H9 (cell line): ENCODE measurements around the gene SMCHD1. TPM values are rescaled to one million over a fixed set of nuclear protein-coding genes. Genes with fewer than 3 reads are reported as not detected.

Experiments used
- DNase-seq: peaks from one replicate; pipeline ENCODE4 v3.0.0-alpha.2; 2017
- H2AFZ ChIP-seq: one replicate; pipeline ENCODE4 v1.6.1; 2013; ENCODE audit warnings: mild to moderate bottlenecking, low read length, control low read depth, moderate library complexity
- H2AK5ac ChIP-seq: 2 replicates; pipeline ENCODE4 v1.6.1; 2013; ENCODE audit warnings: low read length, control low read depth, mixed read lengths; ENCODE audit not compliant: insufficient read length
- H2BK120ac ChIP-seq: one replicate; pipeline ENCODE4 v1.6.1; 2013; ENCODE audit warnings: low read depth, mild to moderate bottlenecking, low read length, control low read depth, inconsistent platforms; ENCODE audit not compliant: poor library complexity, severe bottlenecking
- H2BK12ac ChIP-seq: 2 replicates; pipeline ENCODE4 v1.6.1; 2013; ENCODE audit warnings: low read length, control low read depth, mixed read lengths, low read depth; ENCODE audit not compliant: insufficient read length
- H2BK15ac ChIP-seq: 2 replicates; pipeline ENCODE4 v1.6.1; 2013; ENCODE audit warnings: low read depth, low read length, control low read depth
- H2BK20ac ChIP-seq: one replicate; pipeline ENCODE4 v1.6.1; 2013; ENCODE audit warnings: low read depth, mild to moderate bottlenecking, low read length, control low read depth, inconsistent platforms; ENCODE audit not compliant: poor library complexity, severe bottlenecking
- H2BK5ac ChIP-seq: 2 replicates; pipeline ENCODE4 v1.6.1; 2013; ENCODE audit warnings: low read length, control low read depth, mixed read lengths; ENCODE audit not compliant: insufficient read length
- H3K14ac ChIP-seq: 2 replicates; pipeline ENCODE4 v1.6.1; 2013; ENCODE audit warnings: low read length, control low read depth; ENCODE audit not compliant: insufficient read depth
- H3K18ac ChIP-seq: 2 replicates; pipeline ENCODE4 v1.6.1; 2013; ENCODE audit warnings: low read depth, mild to moderate bottlenecking, mixed read lengths, low read length, control low read depth; ENCODE audit not compliant: insufficient read length
- H3K23ac ChIP-seq: 2 replicates; pipeline ENCODE4 v1.6.1; 2013; ENCODE audit warnings: low read length, control low read depth, mixed read lengths, low read depth; ENCODE audit not compliant: insufficient read length
- H3K23me2 ChIP-seq: 2 replicates; pipeline ENCODE4 v1.6.1; 2013; ENCODE audit warnings: low read depth, mild to moderate bottlenecking, mixed read lengths, low read length, control low read depth; ENCODE audit not compliant: insufficient read length, poor library complexity, severe bottlenecking
- H3K27ac ChIP-seq: 2 replicates; pipeline ENCODE4 v1.5.1; 2013; ENCODE audit warnings: low read length, control low read depth, mixed read lengths, low read depth; ENCODE audit not compliant: insufficient read length
- H3K27me3 ChIP-seq: 2 replicates; pipeline ENCODE4 v1.6.1; 2013; ENCODE audit warnings: low read length, control low read depth, inconsistent platforms; ENCODE audit not compliant: insufficient read depth
- H3K4ac ChIP-seq: 2 replicates; pipeline ENCODE4 v1.6.1; 2013; ENCODE audit warnings: low read depth, mild to moderate bottlenecking, control low read depth, inconsistent platforms, low read length, moderate library complexity
- H3K4me1 ChIP-seq: 2 replicates; pipeline ENCODE4 v1.6.1; 2013; ENCODE audit warnings: low read length, control low read depth, inconsistent platforms; ENCODE audit not compliant: insufficient read depth
- H3K4me2 ChIP-seq: 2 replicates; pipeline ENCODE4 v1.6.1; 2013; ENCODE audit warnings: low read length, control low read depth, mixed read lengths; ENCODE audit not compliant: insufficient read length, insufficient read depth
- H3K56ac ChIP-seq: 2 replicates; pipeline ENCODE4 v1.6.1; 2013; ENCODE audit warnings: low read depth, mild to moderate bottlenecking, mixed read lengths, low read length, control low read depth; ENCODE audit not compliant: insufficient read length
- H3K79me1 ChIP-seq: 2 replicates; pipeline ENCODE4 v1.6.1; 2013; ENCODE audit warnings: low read depth, mild to moderate bottlenecking, moderate library complexity, low read length, control low read depth, inconsistent platforms; ENCODE audit not compliant: insufficient read depth, poor library complexity, severe bottlenecking
- H3K79me2 ChIP-seq: 2 replicates; pipeline ENCODE4 v1.6.1; 2013; ENCODE audit warnings: low read length, control low read depth, inconsistent platforms; ENCODE audit not compliant: insufficient read depth
- H3K9ac ChIP-seq: 2 replicates; pipeline ENCODE4 v1.6.1; 2013; ENCODE audit warnings: low read length, control low read depth, mixed read lengths; ENCODE audit not compliant: insufficient read length; ENCODE audit errors: extremely low read depth
- H3K9me3 ChIP-seq: one replicate; pipeline ENCODE4 v1.6.1; 2013; ENCODE audit warnings: low read depth, low read length, inconsistent platforms; ENCODE audit not compliant: control insufficient read depth
- H3T11ph ChIP-seq: one replicate; pipeline ENCODE4 v1.6.1; 2013; ENCODE audit warnings: mild to moderate bottlenecking, low read length, control low read depth, inconsistent platforms
- H4K20me1 ChIP-seq: one replicate; pipeline ENCODE4 v1.6.1; 2013; ENCODE audit not compliant: control insufficient read depth, insufficient read length, insufficient read depth
- H4K5ac ChIP-seq: 2 replicates; pipeline ENCODE4 v1.6.1; 2013; ENCODE audit warnings: low read depth, mild to moderate bottlenecking, mixed read lengths, low read length, control low read depth; ENCODE audit not compliant: insufficient read length
- H4K8ac ChIP-seq: replicated peaks from 2 replicates; pipeline ENCODE4 v1.6.1; 2013; ENCODE audit warnings: low read length, control low read depth, mixed read lengths, low read depth; ENCODE audit not compliant: insufficient read length
- H4K91ac ChIP-seq: 2 replicates; pipeline ENCODE4 v1.6.1; 2013; ENCODE audit warnings: low read depth, mild to moderate bottlenecking, moderate library complexity, mixed read lengths, low read length, control low read depth; ENCODE audit not compliant: insufficient read length
- H3K27ac Mint-ChIP-seq, 3 experiments: 2 replicates in 2 of 3; 3 replicates in 1 of 3; pipeline ENCODE4 v1.8.0; 2020 to 2021; ENCODE audit warnings: mixed read lengths in 3 of 3, mild to moderate bottlenecking in 1 of 3, moderate library complexity in 1 of 3
- H3K27me3 Mint-ChIP-seq: 2 replicates; pipeline ENCODE4 v1.8.0; 2021; ENCODE audit warnings: low read depth, mild to moderate bottlenecking, moderate library complexity, mixed read lengths
- H3K36me3 Mint-ChIP-seq, 3 experiments: 2 replicates in 2 of 3; 3 replicates in 1 of 3; pipeline ENCODE4 v1.8.0; 2020 to 2021; ENCODE audit warnings: low read depth in 3 of 3, mixed read lengths in 3 of 3; ENCODE audit not compliant: insufficient read depth in 1 of 3
- H3K4me1 Mint-ChIP-seq, 2 experiments: 2 replicates each; pipeline ENCODE4 v1.8.0; 2020; ENCODE audit warnings: mixed read lengths in 2 of 2
- H3K4me3 Mint-ChIP-seq, 2 experiments: 2 replicates in 1 of 2; 3 replicates in 1 of 2; pipeline ENCODE4 v1.8.0; 2020 to 2021; ENCODE audit warnings: mild to moderate bottlenecking in 2 of 2, mixed read lengths in 2 of 2, moderate library complexity in 1 of 2
- H3K9me3 Mint-ChIP-seq, 2 experiments: 2 replicates in 1 of 2; 3 replicates in 1 of 2; pipeline ENCODE4 v1.8.0; 2020; ENCODE audit warnings: mild to moderate bottlenecking in 2 of 2, mixed read lengths in 2 of 2, moderate library complexity in 1 of 2
- CTCF ChIP-seq: fragments of 200-600 bp; sonication (generic); conservative IDR thresholded peaks from 3 replicates; pipeline ENCODE4 v1.8.0; 2021; ENCODE audit warnings: antibody characterized with exemption, mild to moderate bottlenecking
- WGBS: extraction: QIAGEN DNeasy Blood & Tissue Kit; methylation state at CpG from one replicate; pipeline ENCODE4 v1.1.7; 2013; ENCODE audit warnings: missing lambda C conversion rate, low lambda C conversion rate, mixed read lengths; ENCODE audit not compliant: insufficient read length; ENCODE audit errors: extremely low coverage; 5-methylcytosine and 5-hydroxymethylcytosine counted together
- total RNA-seq: library from RNA; stranded (reverse); gene quantifications from 2 replicates; pipeline ENCODE4 v1.2.1, GENCODE V29; 2021

Gene SMCHD1
- total RNA-seq, 1 experiment from 2014 or later, result 53.5 TPM

- no CpG with 5 or more reads among the region's 3 CpGs for WGBS
- H3K9ac ChIP-seq, result no peak overlapping the region
Measured at GRCh38 chr18:2692508-2692907, 37.0 kb downstream of the SMCHD1 start.

More at GRCh38 chr18:2692508-2692907, 37.0 kb downstream of the SMCHD1 start:
- no peaks in the 10 kb centered on the region for H3K4me1 ChIP-seq
- H3K27me3 ChIP-seq, result no peaks in the 10 kb centered on the region
- H2BK12ac ChIP-seq, result no peak overlapping the region
- no peaks in the 10 kb centered on the region for H3K9me3 ChIP-seq
- H3K27me3 Mint-ChIP-seq, result no peaks in the 10 kb centered on the region
- no peak overlapping the region for H2AK5ac ChIP-seq
- H3K23me2 ChIP-seq, result no peaks in the 10 kb centered on the region
- no peak overlapping the region for H2BK120ac ChIP-seq
- no peaks in the 10 kb centered on the region for H4K20me1 ChIP-seq
- no peaks in the 10 kb centered on the region for H3K4me1 Mint-ChIP-seq
- DNase-seq, result no peak
- H4K91ac ChIP-seq, result no peak overlapping the region
- H3K4me2 ChIP-seq, result no peak overlapping the region
- no peaks in the 10 kb centered on the region for H3K79me2 ChIP-seq
- H4K8ac ChIP-seq, result no peak overlapping the region
- no peaks in the 10 kb centered on the region for H3K9me3 Mint-ChIP-seq
- H3K27ac Mint-ChIP-seq, result peak overlapping the region in 1 of 3 experiments; percentile 15; a peak in 2 of 7 replicates
- H2BK5ac ChIP-seq, result no peak overlapping the region
- H3K14ac ChIP-seq, result no peak overlapping the region
- H3K36me3 Mint-ChIP-seq, result peaks cover 13 to 68% (median 47%) of the 10 kb centered on the region in 3 experiments; a peak in 6 of 7 replicates
- H3K4ac ChIP-seq, result no peak overlapping the region
- no peak overlapping the region for H3K56ac ChIP-seq
- H2BK15ac ChIP-seq, result no peak overlapping the region
- no peak overlapping the region for H3K4me3 Mint-ChIP-seq
- no peak for TF ChIP-seq CTCF
- H3K23ac ChIP-seq, result no peak overlapping the region
- no peak overlapping the region for H4K5ac ChIP-seq
- H2BK20ac ChIP-seq, result no peak overlapping the region
- H3K27ac ChIP-seq, result no peak overlapping the region
- no peaks in the 10 kb centered on the region for H3K79me1 ChIP-seq
- no peak overlapping the region for H2AFZ ChIP-seq
- H3K18ac ChIP-seq, result no peak overlapping the region
- H3T11ph ChIP-seq, result no peak overlapping the region
